ENCODE data around the gene UBE2O. TPM values are rescaled to one million over a fixed set of nuclear protein-coding genes. Genes with fewer than 3 reads are reported as not detected.

UBE2O gene
- total RNA-seq (2014; rRNA removed; shearing (Covaris generic)) (17.2 TPM in 2 replicates), polyA plus RNA-seq (2016; fragmentation: Nextera tagmentation; extraction: Ambion mirVana) (7.1 and 7.2 TPM in 2 replicates)

DNA sequence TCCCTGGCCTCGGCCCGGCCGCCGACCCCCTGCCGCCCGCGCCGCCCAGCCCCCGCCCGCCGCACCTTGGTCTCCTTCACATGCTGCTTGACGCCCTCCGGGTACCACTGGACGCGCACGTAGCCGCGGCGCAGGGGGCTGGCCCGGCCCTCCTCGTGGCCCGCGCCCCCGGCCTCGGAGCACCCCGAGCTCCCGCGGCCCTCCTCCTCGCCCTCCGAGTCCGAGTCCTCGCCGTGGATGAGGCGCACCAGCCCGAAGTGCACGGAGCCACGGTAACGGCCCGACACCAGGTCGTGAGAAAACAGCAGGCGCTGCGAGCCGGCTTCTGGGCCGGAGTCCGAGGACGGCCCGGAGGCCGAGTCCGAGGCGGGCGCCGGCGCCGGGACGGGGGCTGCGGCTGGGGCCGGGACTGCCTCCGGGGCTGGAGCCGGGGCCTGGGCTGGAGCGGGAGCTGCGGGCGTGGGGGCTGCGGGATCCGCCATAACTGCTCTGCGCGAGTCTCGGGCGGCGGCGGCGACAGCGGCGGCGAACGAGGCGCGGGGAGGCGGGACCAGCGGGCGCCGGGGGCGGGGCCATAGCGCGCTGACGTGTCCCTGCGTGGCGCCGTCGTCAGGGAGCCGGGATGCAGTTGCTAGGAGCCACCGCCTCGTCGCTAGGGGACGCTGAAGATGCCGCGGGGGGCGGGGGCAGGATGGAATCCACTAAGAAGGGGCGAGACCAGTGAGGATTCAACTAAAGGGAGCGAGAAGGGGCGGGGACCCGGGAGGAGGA is at the start of gene UBE2O:
TSS of gene UBE2O (minus strand) at position 493 of the 771 bp plus-strand sequence. CDS start at position 482, 11 bp downstream.
- H3K9me2 ChIP-seq (ENCODE audit: insufficient read depth): no peaks in the 10 kb centered on the region
- peak within 1 kb of the TSS; percentile 70 for H2AFZ ChIP-seq
- H3K79me2 ChIP-seq (ENCODE audit: insufficient read depth): peaks cover 49% of the 10 kb centered on the region
- H3K27ac ChIP-seq: peak within 1 kb of the TSS; percentile 44
- no peak for TF ChIP-seq EZH2 (IDR thresholded peaks at IDR 0.05; ENCODE audit: insufficient read depth, poor library complexity, severe bottlenecking)
- TF ChIP-seq EZH2phosphoT487 (IDR thresholded peaks at IDR 0.05; ENCODE audit: insufficient read depth, low read depth): no peak
- peaks cover 9% of the 10 kb centered on the region; the same call in 1 of the 2 replicates for H3F3A ChIP-seq (ENCODE audit: insufficient read depth)
- H3K27me3 ChIP-seq (replicated peaks; ENCODE audit: insufficient read depth): no peaks in the 10 kb centered on the region
- in situ Hi-C loops (cut with MboI): no loop called here
- H3K4me3 ChIP-seq: peak within 1 kb of the TSS; percentile 85
- DNase-seq: peak; percentile 96
- H3K9ac ChIP-seq: peak within 1 kb of the TSS; percentile 89
- peaks cover 10% of the 10 kb centered on the region; the same call in 1 of the 2 replicates for H4K20me1 ChIP-seq (ENCODE audit: insufficient read depth)
- H3K4me2 ChIP-seq (ENCODE audit: unreplicated experiment): peak within 1 kb of the TSS; percentile 90
- H3K9me3 ChIP-seq (ENCODE audit: low read depth): no peaks in the 10 kb centered on the region
- 0 to 1% methylated on average over 32 to 93 of the region's 101 CpGs for WGBS, 2 experiments (ENCODE audit: low coverage in 1 of 2, low lambda C conversion rate in 2 of 2, missing lambda C conversion rate in 2 of 2)
- H3K4me1 ChIP-seq (ENCODE audit: insufficient read depth): peaks cover 16% of the 10 kb centered on the region; the same call in 1 of the 2 replicates
- H3K36me3 ChIP-seq (ENCODE audit: low read depth): no peaks in the 10 kb centered on the region

DNA sequence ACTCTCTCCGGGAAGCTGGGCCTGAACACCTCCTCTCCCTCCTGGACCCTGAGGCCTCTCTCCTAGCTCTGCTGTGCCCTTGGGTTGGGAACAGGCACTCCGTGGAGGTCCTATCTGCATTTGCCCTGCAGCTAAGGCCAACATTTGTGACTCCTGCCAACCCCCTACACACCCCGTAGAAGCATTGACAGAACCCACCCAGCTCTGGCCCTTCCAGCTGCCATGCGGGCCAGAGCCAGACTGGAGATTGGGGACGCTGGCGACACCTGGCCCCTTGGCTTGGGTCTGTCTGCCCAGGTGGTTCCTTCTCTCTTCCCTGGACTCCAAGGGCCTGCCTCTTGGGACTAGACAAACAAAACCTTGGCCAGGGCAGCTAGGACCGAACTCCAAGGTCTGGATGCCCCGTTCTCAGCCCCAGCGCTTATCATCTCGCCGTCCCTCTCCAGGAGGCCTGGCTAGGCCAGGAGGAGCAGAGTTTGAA is 48.9 kb upstream of the UBE2O start:
- WGBS, 2 experiments (ENCODE audit: low coverage in 1 of 2, low lambda C conversion rate in 2 of 2, missing lambda C conversion rate in 2 of 2): 88 to 90% methylated on average over 11 of the region's 11 CpGs
- peaks cover 9% of the 10 kb centered on the region for H3K4me1 ChIP-seq (ENCODE audit: insufficient read depth)
- no peaks in the 10 kb centered on the region for H4K20me1 ChIP-seq (ENCODE audit: insufficient read depth)
- H3K79me2 ChIP-seq (ENCODE audit: insufficient read depth): peaks cover 5% of the 10 kb centered on the region
- no peaks in the 10 kb centered on the region for H3K9me3 ChIP-seq (ENCODE audit: low read depth)
- peak overlapping the region; percentile 74 for H3K4me3 ChIP-seq
- H3K27ac ChIP-seq: no peak overlapping the region
- no peak for DNase-seq
- peaks cover 6% of the 10 kb centered on the region; the same call in 1 of the 2 replicates for H3F3A ChIP-seq (ENCODE audit: insufficient read depth)
- H3K36me3 ChIP-seq (ENCODE audit: low read depth): no peaks in the 10 kb centered on the region
- H2AFZ ChIP-seq: peak overlapping the region; percentile 83
- no peaks in the 10 kb centered on the region for H3K9me2 ChIP-seq (ENCODE audit: insufficient read depth)
- no peaks in the 10 kb centered on the region for H3K27me3 ChIP-seq (replicated peaks; ENCODE audit: insufficient read depth)
- in situ Hi-C loops (cut with MboI): no loop called here
- TF ChIP-seq EZH2phosphoT487 (IDR thresholded peaks at IDR 0.05; ENCODE audit: insufficient read depth, low read depth) (no peak), EZH2 (IDR thresholded peaks at IDR 0.05; ENCODE audit: insufficient read depth, poor library complexity, severe bottlenecking) (no peak)
- H3K9ac ChIP-seq: peak overlapping the region; percentile 68
- peak overlapping the region; percentile 63 for H3K4me2 ChIP-seq (ENCODE audit: unreplicated experiment)

DNA sequence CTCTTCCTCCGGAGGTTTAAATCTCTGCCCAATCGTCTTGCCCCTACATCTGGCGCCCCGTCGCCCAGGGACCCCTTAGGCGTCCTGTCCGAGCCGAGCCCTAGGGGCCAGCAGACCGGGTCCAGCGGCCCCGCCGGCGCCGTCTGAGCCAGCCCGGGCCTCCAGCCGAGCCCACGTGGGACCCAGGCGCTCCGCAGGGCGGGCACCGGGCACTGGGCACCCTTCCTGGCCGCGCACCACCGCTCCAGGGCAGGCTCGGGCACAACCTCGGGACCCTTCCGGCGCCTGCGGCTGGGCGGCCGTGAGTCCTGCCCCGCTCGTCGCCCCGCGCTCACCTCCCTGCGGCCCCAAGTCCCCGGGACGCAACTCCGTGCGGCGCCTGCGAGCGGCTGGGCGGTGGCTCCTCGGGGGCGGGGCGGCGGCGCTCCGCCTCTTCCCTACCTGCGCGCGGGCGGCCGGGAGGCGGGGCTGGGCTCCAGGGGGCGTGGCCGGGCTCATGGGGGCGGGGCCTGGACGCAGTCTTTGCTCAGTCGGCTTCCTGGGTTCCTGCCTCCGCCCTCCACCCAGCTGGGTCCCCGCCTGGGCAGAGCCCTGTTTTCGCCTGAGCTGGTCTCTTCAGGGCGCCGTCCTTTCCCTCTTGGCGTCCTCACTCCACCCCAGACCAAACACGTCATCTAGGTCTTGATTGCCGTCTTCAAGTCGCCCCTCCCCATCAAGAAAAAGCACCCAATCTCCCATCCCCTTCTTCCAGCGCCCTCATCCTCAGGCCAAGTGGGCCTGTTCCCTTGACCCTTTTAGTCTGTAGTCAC is 48.3 kb upstream of the UBE2O start, which contains the start of gene RHBDF2:
TSS of gene RHBDF2 (minus strand) at position 406 of the 809 bp plus-strand sequence. CDS start 19,899 bp downstream, outside the sequence.
- Histone ChIP-seq H3K4me1 (ENCODE audit: insufficient read depth) (peaks cover 9% of the 10 kb centered on the region), H3K27me3 (replicated peaks; ENCODE audit: insufficient read depth) (no peaks in the 10 kb centered on the region), H3K27ac (no peak within 1 kb of the TSS), H3K4me2 (ENCODE audit: unreplicated experiment) (peak within 1 kb of the TSS; percentile 63), H3F3A (ENCODE audit: insufficient read depth) (peaks cover 6% of the 10 kb centered on the region; the same call in 1 of the 2 replicates), H4K20me1 (ENCODE audit: insufficient read depth) (no peaks in the 10 kb centered on the region), H3K4me3 (peak within 1 kb of the TSS; percentile 74), H3K79me2 (ENCODE audit: insufficient read depth) (peaks cover 5% of the 10 kb centered on the region), H3K9ac (peak within 1 kb of the TSS; percentile 68), H3K9me3 (ENCODE audit: low read depth) (no peaks in the 10 kb centered on the region), H3K36me3 (ENCODE audit: low read depth) (no peaks in the 10 kb centered on the region), H2AFZ (peak within 1 kb of the TSS; percentile 83), H3K9me2 (ENCODE audit: insufficient read depth) (no peaks in the 10 kb centered on the region)
- TF ChIP-seq EZH2 (IDR thresholded peaks at IDR 0.05; ENCODE audit: insufficient read depth, poor library complexity, severe bottlenecking) (no peak), EZH2phosphoT487 (IDR thresholded peaks at IDR 0.05; ENCODE audit: insufficient read depth, low read depth) (no peak)
- in situ Hi-C loops (cut with MboI): no loop called here
- 2 to 3% methylated on average over 33 to 54 of the region's 72 CpGs for WGBS, 2 experiments (ENCODE audit: low coverage in 1 of 2, low lambda C conversion rate in 2 of 2, missing lambda C conversion rate in 2 of 2)
- peak; percentile 85 for DNase-seq

DNA sequence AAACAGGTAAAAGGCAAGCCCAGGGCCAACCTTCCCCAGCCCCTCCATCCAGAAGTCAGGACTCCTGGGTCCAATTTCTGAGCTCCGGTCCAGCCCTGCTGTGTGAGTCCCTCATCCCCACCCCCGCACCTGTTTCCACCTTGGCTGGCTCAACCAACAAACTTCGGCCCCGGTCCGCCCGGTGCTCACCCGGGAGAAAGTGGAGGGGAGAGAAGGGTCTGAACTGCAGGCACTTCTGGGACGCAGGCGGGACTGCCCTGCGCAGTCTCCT is 47.7 kb upstream of the UBE2O start:
- in situ Hi-C loops (cut with MboI): no loop called here
- peaks cover 9% of the 10 kb centered on the region for H3K4me1 ChIP-seq (ENCODE audit: insufficient read depth)
- H2AFZ ChIP-seq: peak overlapping the region; percentile 83

More for the DNA sequence above, 47.7 kb upstream of the UBE2O start:
- peak overlapping the region; percentile 68 for H3K9ac ChIP-seq
- peaks cover 5% of the 10 kb centered on the region for H3K79me2 ChIP-seq (ENCODE audit: insufficient read depth)
- H3K36me3 ChIP-seq (ENCODE audit: low read depth): no peaks in the 10 kb centered on the region
- H3F3A ChIP-seq (ENCODE audit: insufficient read depth): peaks cover 6% of the 10 kb centered on the region; the same call in 1 of the 2 replicates
- no peak for DNase-seq
- H3K4me2 ChIP-seq (ENCODE audit: unreplicated experiment): peak overlapping the region; percentile 63
- H3K27ac ChIP-seq: no peak overlapping the region
- H4K20me1 ChIP-seq (ENCODE audit: insufficient read depth): no peaks in the 10 kb centered on the region
- no peaks in the 10 kb centered on the region for H3K9me2 ChIP-seq (ENCODE audit: insufficient read depth)
- H3K4me3 ChIP-seq: peak overlapping the region; percentile 74
- H3K27me3 ChIP-seq (replicated peaks; ENCODE audit: insufficient read depth): no peaks in the 10 kb centered on the region
- WGBS, 2 experiments (ENCODE audit: low coverage in 1 of 2, low lambda C conversion rate in 2 of 2, missing lambda C conversion rate in 2 of 2): 31 to 41% methylated on average over 10 of the region's 10 CpGs
- TF ChIP-seq EZH2 (IDR thresholded peaks at IDR 0.05; ENCODE audit: insufficient read depth, poor library complexity, severe bottlenecking) (no peak), EZH2phosphoT487 (IDR thresholded peaks at IDR 0.05; ENCODE audit: insufficient read depth, low read depth) (no peak)
- no peaks in the 10 kb centered on the region for H3K9me3 ChIP-seq (ENCODE audit: low read depth)
